ENCODE results near the gene MCC.
"Not testable (repeated sequence)": the region's sequence is repeated elsewhere in the genome, so short reads cannot be mapped to it uniquely, and the experiment has no call there.

The MCC gene

GRCh38 chr5:113502073-113502472 is 13.8 kb upstream of the MCC start:
- no peak for DNase-seq
- in situ Hi-C loops (cut with MboI; ENCODE audit: low pct_unique_long_range_greater_than_20kb, low sequenced_read_pairs) = loop anchor here (25.0 kb wide), 1 partner anchor 165 kb away; no protein-coding TSS in a partner anchor

GRCh38 chr5:113495422-113495841 is 7.2 kb upstream of the MCC start:
- no peak for DNase-seq
- in situ Hi-C loops (cut with MboI; ENCODE audit: low pct_unique_long_range_greater_than_20kb, low sequenced_read_pairs) = no loop called here

GRCh38 chr5:113493446-113493845 is 5.2 kb upstream of the MCC start:
- no peak for DNase-seq
- in situ Hi-C loops (cut with MboI; ENCODE audit: low pct_unique_long_range_greater_than_20kb, low sequenced_read_pairs) = no loop called here

GRCh38 chr5:113491022-113491421 is 2.8 kb upstream of the MCC start:
- in situ Hi-C loops (cut with MboI; ENCODE audit: low pct_unique_long_range_greater_than_20kb, low sequenced_read_pairs) = no loop called here
- DNase-seq = no peak

- no peak for DNase-seq
- in situ Hi-C loops (cut with MboI; ENCODE audit: low pct_unique_long_range_greater_than_20kb, low sequenced_read_pairs) = no loop called here
Measured at GRCh38 chr5:113490317-113490716, 2.1 kb upstream of the MCC start.

- DNase-seq = peak; percentile 94
- in situ Hi-C loops (cut with MboI; ENCODE audit: low pct_unique_long_range_greater_than_20kb, low sequenced_read_pairs) = no loop called here
Measured at GRCh38 chr5:113489299-113489698, 1.0 kb upstream of the MCC start.

- in situ Hi-C loops (cut with MboI; ENCODE audit: low pct_unique_long_range_greater_than_20kb, low sequenced_read_pairs) = no loop called here
- DNase-seq = no peak
Measured at GRCh38 chr5:113488645-113489184, 462 bp upstream of the MCC start.

- DNase-seq = no peak
- in situ Hi-C loops (cut with MboI; ENCODE audit: low pct_unique_long_range_greater_than_20kb, low sequenced_read_pairs) = no loop called here
Measured at GRCh38 chr5:113487416-113487780, 855 bp downstream of the MCC start.

- no peak for DNase-seq
- in situ Hi-C loops (cut with MboI; ENCODE audit: low pct_unique_long_range_greater_than_20kb, low sequenced_read_pairs) = no loop called here
Measured at GRCh38 chr5:113480243-113480642, 8.0 kb downstream of the MCC start.

GRCh38 chr5:113478691-113479090 is 9.6 kb downstream of the MCC start:
- DNase-seq = no peak
- in situ Hi-C loops (cut with MboI; ENCODE audit: low pct_unique_long_range_greater_than_20kb, low sequenced_read_pairs) = no loop called here

GRCh38 chr5:113474100-113474728 is 14.0 kb downstream of the MCC start:
- no peak for DNase-seq
- in situ Hi-C loops (cut with MboI; ENCODE audit: low pct_unique_long_range_greater_than_20kb, low sequenced_read_pairs) = no loop called here

- in situ Hi-C loops (cut with MboI; ENCODE audit: low pct_unique_long_range_greater_than_20kb, low sequenced_read_pairs) = no loop called here
- DNase-seq = no peak
Measured at GRCh38 chr5:113463032-113463431, 25.2 kb downstream of the MCC start.

GRCh38 chr5:113457106-113457505 is 31.1 kb downstream of the MCC start:
- DNase-seq; in situ Hi-C loops (cut with MboI; ENCODE audit: low pct_unique_long_range_greater_than_20kb, low sequenced_read_pairs): not testable (repeated sequence)

- no peak for DNase-seq
- in situ Hi-C loops (cut with MboI; ENCODE audit: low pct_unique_long_range_greater_than_20kb, low sequenced_read_pairs) = no loop called here
Measured at GRCh38 chr5:113452941-113453340, 35.3 kb downstream of the MCC start.

GRCh38 chr5:113451797-113452196 is 36.5 kb downstream of the MCC start:
- in situ Hi-C loops (cut with MboI; ENCODE audit: low pct_unique_long_range_greater_than_20kb, low sequenced_read_pairs) = no loop called here

GRCh38 chr5:113450929-113451328 is 37.3 kb downstream of the MCC start:
- no peak for DNase-seq
- in situ Hi-C loops (cut with MboI; ENCODE audit: low pct_unique_long_range_greater_than_20kb, low sequenced_read_pairs) = no loop called here

More at GRCh38 chr5:113451797-113452196, 36.5 kb downstream of the MCC start:
- DNase-seq = no peak

- in situ Hi-C loops (cut with MboI; ENCODE audit: low pct_unique_long_range_greater_than_20kb, low sequenced_read_pairs) = no loop called here
- no peak for DNase-seq
Measured at GRCh38 chr5:113450462-113450861, 37.8 kb downstream of the MCC start.

- no peak for DNase-seq
- in situ Hi-C loops (cut with MboI; ENCODE audit: low pct_unique_long_range_greater_than_20kb, low sequenced_read_pairs) = no loop called here
Measured at GRCh38 chr5:113448252-113448651, 40.0 kb downstream of the MCC start.

- in situ Hi-C loops (cut with MboI; ENCODE audit: low pct_unique_long_range_greater_than_20kb, low sequenced_read_pairs) = no loop called here
- peak; percentile 5 for DNase-seq
Measured at GRCh38 chr5:113447498-113448050, 40.7 kb downstream of the MCC start.

GRCh38 chr5:113446358-113446927 is 41.8 kb downstream of the MCC start:
- in situ Hi-C loops (cut with MboI; ENCODE audit: low pct_unique_long_range_greater_than_20kb, low sequenced_read_pairs) = no loop called here
- no peak for DNase-seq

GRCh38 chr5:113437111-113437510 is 51.1 kb downstream of the MCC start:
- in situ Hi-C loops (cut with MboI; ENCODE audit: low pct_unique_long_range_greater_than_20kb, low sequenced_read_pairs) = no loop called here
- no peak for DNase-seq
